ENCODE data around the gene STAT4.

- TF ChIP-seq CTCF (IDR thresholded peaks at IDR 0.05; ENCODE audit: insufficient read depth, low read length, poor library complexity, severe bottlenecking): no peak
- no peak for TF ChIP-seq EZH2phosphoT487 (conservative IDR thresholded peaks at IDR 0.05; ENCODE audit: low read length)
Measured at GRCh38 chr2:191128911-191129304, 21.9 kb downstream of the STAT4 start.
